Uterus (tissue), 2 donors: Measurements from ENCODE around the gene ADAMTS19.

Source experiments
- CTCF ChIP-seq, 4 experiments: fragments of 200-600 bp in 2 of 4; fragments of 450-650 bp in 2 of 4; sonication (generic) in 2 of 4; IDR thresholded peaks; one replicate each; pipeline ENCODE4 v1.5.1; 2016 to 2019; ENCODE audit warnings: antibody characterized with exemption in 4 of 4, mild to moderate bottlenecking in 2 of 4, moderate library complexity in 1 of 4
- POLR2A ChIP-seq, 2 donors: fragments of 450-650 bp; IDR thresholded peaks; one replicate each; pipeline ENCODE4 v1.6.1; 2016; ENCODE audit warnings: antibody characterized with exemption in 2 of 2, mild to moderate bottlenecking in 1 of 2, moderate library complexity in 1 of 2

- TF ChIP-seq POLR2A (IDR thresholded peaks at IDR 0.05) = no peak
- no peak for TF ChIP-seq CTCF (IDR thresholded peaks at IDR 0.05)
Observed at GRCh38 chr5:129698661-129699060, 238.6 kb downstream of the ADAMTS19 start.
